CD4-positive, CD25-positive, alpha-beta regulatory T cell (primary cell): ENCODE results near the gene SAMD4A. TPM values are rescaled to one million over a fixed set of nuclear protein-coding genes. Genes with fewer than 3 reads are reported as not detected.

Experiments used
- ATAC-seq, 2 donors: fragments of 150-1000 bp; cut with Tn5 transposase; one replicate each; pipeline ENCODE4 v1.10.0; 2021; ENCODE audit warnings: low read depth in 2 of 2, moderate number of reproducible peaks in 2 of 2, moderate library complexity in 1 of 2
- DNase-seq, 3 donors: peaks; one replicate each; pipeline versions ENCODE4 v3.0.0 to v3.0.0-alpha.2; 2012 to 2022; ENCODE audit warnings: mixed read lengths in 1 of 3
- H3K27ac ChIP-seq: one replicate; pipeline ENCODE4 v1.7.0; 2013; ENCODE audit warnings: mild to moderate bottlenecking, low read length; ENCODE audit not compliant: insufficient read depth, poor library complexity, severe bottlenecking
- H3K27me3 ChIP-seq: one replicate; pipeline ENCODE4 v1.7.0; 2013; ENCODE audit warnings: low read length; ENCODE audit not compliant: control insufficient read depth, insufficient read depth
- H3K36me3 ChIP-seq: one replicate; pipeline ENCODE4 v1.7.0; 2013; ENCODE audit warnings: mild to moderate bottlenecking, low read length, moderate library complexity; ENCODE audit not compliant: control insufficient read depth, insufficient read depth
- H3K4me1 ChIP-seq: 2 replicates; pipeline ENCODE4 v1.7.0; 2013; ENCODE audit warnings: mild to moderate bottlenecking, low read length; ENCODE audit not compliant: insufficient read depth, control insufficient read depth, poor library complexity, severe bottlenecking
- H3K4me3 ChIP-seq: one replicate; pipeline ENCODE4 v1.7.0; 2013; ENCODE audit warnings: low read depth, mild to moderate bottlenecking, low read length, moderate library complexity
- H3K9me3 ChIP-seq, 2 experiments: 1 replicate in 1 of 2; 2 replicates in 1 of 2; pipeline ENCODE4 v1.7.0; 2013; ENCODE audit warnings: low read length in 2 of 2, mild to moderate bottlenecking in 1 of 2, moderate library complexity in 1 of 2; ENCODE audit not compliant: control insufficient read depth in 2 of 2
- H3K27ac Mint-ChIP-seq, 3 donors: one replicate each; pipeline ENCODE4 v1.8.0; 2020 to 2022; ENCODE audit warnings: mild to moderate bottlenecking in 3 of 3, mixed read lengths in 3 of 3, moderate library complexity in 2 of 3
- H3K27me3 Mint-ChIP-seq: one replicate; pipeline ENCODE4 v1.8.0; 2022; ENCODE audit warnings: mild to moderate bottlenecking, mixed read lengths
- H3K36me3 Mint-ChIP-seq: one replicate; pipeline ENCODE4 v1.8.0; 2020; ENCODE audit warnings: mixed read lengths
- H3K4me1 Mint-ChIP-seq, 4 donors: one replicate each; pipeline ENCODE4 v1.8.0; 2020 to 2022; ENCODE audit warnings: mixed read lengths in 4 of 4, mild to moderate bottlenecking in 1 of 4
- H3K4me3 Mint-ChIP-seq, 4 donors: one replicate each; pipeline ENCODE4 v1.8.0; 2020 to 2022; ENCODE audit warnings: mild to moderate bottlenecking in 4 of 4, mixed read lengths in 4 of 4, moderate library complexity in 3 of 4
- H3K9me3 Mint-ChIP-seq, 7 donors: one replicate each; pipeline ENCODE4 v1.8.0; 2020 to 2022; ENCODE audit warnings: mixed read lengths in 7 of 7, mild to moderate bottlenecking in 3 of 7, moderate library complexity in 2 of 7
- polyA plus RNA-seq, 4 donors: library from polyadenylated mRNA; unstranded; fragments of 300-500 nt; fragmentation: Illumina TruSeq; gene quantifications; one replicate each; pipeline ENCODE4 v1.2.3, GENCODE V29; 2021
- total RNA-seq: library from RNA; stranded (reverse); gene quantifications from one replicate; pipeline ENCODE4 v1.2.3, GENCODE V29; 2022

The SAMD4A gene
- total and polyA plus RNA-seq, 5 donors from 2014 or later = 0.05 to 7.9 (median 0.13) TPM; not detected in 1

- H3K4me1 ChIP-seq = no peaks in the 10 kb centered on the region
- ATAC-seq (no peak), DNase-seq (no peak)
- H3K9me3 ChIP-seq = no peaks in the 10 kb centered on the region
- no peaks in the 10 kb centered on the region for H3K36me3 ChIP-seq
- no peak overlapping the region for H3K4me3 ChIP-seq
- H3K4me1 Mint-ChIP-seq = peaks cover 0 to 5% (median 2%) of the 10 kb centered on the region in 4 donors
- peaks cover 14% of the 10 kb centered on the region for H3K27me3 Mint-ChIP-seq
- H3K9me3 Mint-ChIP-seq = no peaks in the 10 kb centered on the region
- no peak overlapping the region for H3K27ac ChIP-seq
- H3K4me3 Mint-ChIP-seq = no peak overlapping the region
- no peak overlapping the region for H3K27ac Mint-ChIP-seq
- peaks cover 4% of the 10 kb centered on the region for H3K27me3 ChIP-seq
- no peaks in the 10 kb centered on the region for H3K36me3 Mint-ChIP-seq
Measured at GRCh38 chr14:54807881-54808280, 241.0 kb downstream of the SAMD4A start.

- H3K4me3 ChIP-seq = no peak overlapping the region
- H3K27me3 Mint-ChIP-seq = peaks cover 15% of the 10 kb centered on the region
- no peak overlapping the region for H3K4me3 Mint-ChIP-seq
- peaks cover 1% of the 10 kb centered on the region for H3K27me3 ChIP-seq
- H3K4me1 Mint-ChIP-seq = peaks cover 0 to 5% (median 2%) of the 10 kb centered on the region in 4 donors
- no peak overlapping the region for H3K27ac ChIP-seq
- no peaks in the 10 kb centered on the region for H3K9me3 ChIP-seq
- H3K36me3 ChIP-seq = no peaks in the 10 kb centered on the region
- no peaks in the 10 kb centered on the region for H3K36me3 Mint-ChIP-seq
- H3K9me3 Mint-ChIP-seq = no peaks in the 10 kb centered on the region
- DNase-seq (no peak), ATAC-seq (no peak)
- H3K27ac Mint-ChIP-seq = no peak overlapping the region
- no peaks in the 10 kb centered on the region for H3K4me1 ChIP-seq
Measured at GRCh38 chr14:54808326-54809161, 241.6 kb downstream of the SAMD4A start.

- ATAC-seq (no peak), DNase-seq (no peak)
- no peaks in the 10 kb centered on the region for H3K27me3 ChIP-seq
- H3K27ac ChIP-seq = no peak overlapping the region
- H3K9me3 Mint-ChIP-seq = no peaks in the 10 kb centered on the region
- no peaks in the 10 kb centered on the region for H3K4me1 ChIP-seq
- H3K27ac Mint-ChIP-seq = no peak overlapping the region
- H3K4me3 ChIP-seq = no peak overlapping the region
- no peaks in the 10 kb centered on the region for H3K9me3 ChIP-seq
- H3K4me1 Mint-ChIP-seq = peaks cover 0 to 5% (median 2%) of the 10 kb centered on the region in 4 donors
- H3K36me3 Mint-ChIP-seq = no peaks in the 10 kb centered on the region
- H3K4me3 Mint-ChIP-seq = no peak overlapping the region
- H3K36me3 ChIP-seq = no peaks in the 10 kb centered on the region
- H3K27me3 Mint-ChIP-seq = peaks cover 15% of the 10 kb centered on the region
Measured at GRCh38 chr14:54809767-54810166, 242.8 kb downstream of the SAMD4A start.

- ATAC-seq (no peak), DNase-seq (no peak)
- Mint-ChIP-seq H3K27me3 (peaks cover 19% of the 10 kb centered on the region), H3K9me3 (no peaks in the 10 kb centered on the region), H3K36me3 (no peaks in the 10 kb centered on the region), H3K27ac (no peak overlapping the region), H3K4me3 (no peak overlapping the region), H3K4me1 (no peaks in the 10 kb centered on the region)
- H3K27ac ChIP-seq = no peak overlapping the region
- H3K27me3 ChIP-seq = no peaks in the 10 kb centered on the region
- H3K4me3 ChIP-seq = no peak overlapping the region
- H3K36me3 ChIP-seq = no peaks in the 10 kb centered on the region
- H3K4me1 ChIP-seq = no peaks in the 10 kb centered on the region
- no peaks in the 10 kb centered on the region for H3K9me3 ChIP-seq
Measured at GRCh38 chr14:54812617-54813016, 245.7 kb downstream of the SAMD4A start.

- H3K4me1 ChIP-seq = no peaks in the 10 kb centered on the region
- Mint-ChIP-seq H3K4me1 (no peaks in the 10 kb centered on the region), H3K27ac (no peak overlapping the region), H3K27me3 (peaks cover 19% of the 10 kb centered on the region), H3K9me3 (no peaks in the 10 kb centered on the region), H3K36me3 (no peaks in the 10 kb centered on the region), H3K4me3 (no peak overlapping the region)
- DNase-seq (no peak), ATAC-seq (no peak)
- H3K4me3 ChIP-seq = no peak overlapping the region
- H3K27ac ChIP-seq = no peak overlapping the region
- no peaks in the 10 kb centered on the region for H3K27me3 ChIP-seq
- H3K9me3 ChIP-seq = no peaks in the 10 kb centered on the region
- H3K36me3 ChIP-seq = no peaks in the 10 kb centered on the region
Measured at GRCh38 chr14:54813081-54813480, 246.2 kb downstream of the SAMD4A start.

- H3K4me3 ChIP-seq = no peak overlapping the region
- H3K9me3 ChIP-seq = no peaks in the 10 kb centered on the region
- Mint-ChIP-seq H3K4me1 (no peaks in the 10 kb centered on the region), H3K4me3 (no peak overlapping the region), H3K36me3 (no peaks in the 10 kb centered on the region), H3K27me3 (peaks cover 16% of the 10 kb centered on the region), H3K27ac (no peak overlapping the region), H3K9me3 (no peaks in the 10 kb centered on the region)
- no peaks in the 10 kb centered on the region for H3K36me3 ChIP-seq
- H3K27ac ChIP-seq = no peak overlapping the region
- ATAC-seq = no peak
- no peaks in the 10 kb centered on the region for H3K4me1 ChIP-seq
- DNase-seq = peak in 1 of 3 donors; percentile 32
- H3K27me3 ChIP-seq = no peaks in the 10 kb centered on the region
Measured at GRCh38 chr14:54814076-54814475, 247.1 kb downstream of the SAMD4A start.

GRCh38 chr14:54815016-54815415 is 248.1 kb downstream of the SAMD4A start:
- Histone ChIP-seq H3K36me3 (no peaks in the 10 kb centered on the region), H3K27me3 (no peaks in the 10 kb centered on the region), H3K4me1 (no peaks in the 10 kb centered on the region), H3K9me3 (no peaks in the 10 kb centered on the region), H3K4me3 (no peak overlapping the region), H3K27ac (no peak overlapping the region)
- no peak for DNase-seq
- peaks cover 0 to 2% (median 0%) of the 10 kb centered on the region in 7 donors for H3K9me3 Mint-ChIP-seq
- H3K4me1 Mint-ChIP-seq = no peaks in the 10 kb centered on the region
- peaks cover 15% of the 10 kb centered on the region for H3K27me3 Mint-ChIP-seq
- no peak for ATAC-seq
- no peak overlapping the region for H3K27ac Mint-ChIP-seq
- peak overlapping the region in 1 of 4 donors; percentile 8 for H3K4me3 Mint-ChIP-seq
- H3K36me3 Mint-ChIP-seq = no peaks in the 10 kb centered on the region

GRCh38 chr14:54815515-54815914 is 248.6 kb downstream of the SAMD4A start:
- Mint-ChIP-seq H3K9me3 (peaks cover 0 to 2% (median 0%) of the 10 kb centered on the region in 7 donors), H3K36me3 (no peaks in the 10 kb centered on the region), H3K4me3 (no peak overlapping the region), H3K27me3 (peaks cover 15% of the 10 kb centered on the region), H3K4me1 (no peaks in the 10 kb centered on the region), H3K27ac (no peak overlapping the region)
- Histone ChIP-seq H3K27me3 (no peaks in the 10 kb centered on the region), H3K36me3 (no peaks in the 10 kb centered on the region), H3K4me1 (no peaks in the 10 kb centered on the region), H3K27ac (no peak overlapping the region), H3K4me3 (no peak overlapping the region), H3K9me3 (no peaks in the 10 kb centered on the region)
- ATAC-seq (no peak), DNase-seq (no peak)
